ENCODE data around the gene LDLRAD4.

DNA sequence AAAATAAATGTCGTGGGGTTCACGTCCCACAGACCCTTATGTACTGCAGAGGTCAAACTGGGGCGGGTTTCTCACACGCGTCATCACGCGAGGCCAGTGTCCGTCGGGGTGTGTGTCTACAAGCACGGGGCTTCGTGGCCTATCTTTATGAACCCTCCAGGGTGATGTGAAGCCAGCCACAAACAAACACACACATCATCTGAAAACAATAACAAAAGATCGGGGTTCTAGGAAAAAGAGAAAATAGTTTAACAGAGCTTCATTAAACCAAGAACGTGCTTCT, 23.3 kb downstream of the LDLRAD4 start:
- TF ChIP-seq, protein P1, sequence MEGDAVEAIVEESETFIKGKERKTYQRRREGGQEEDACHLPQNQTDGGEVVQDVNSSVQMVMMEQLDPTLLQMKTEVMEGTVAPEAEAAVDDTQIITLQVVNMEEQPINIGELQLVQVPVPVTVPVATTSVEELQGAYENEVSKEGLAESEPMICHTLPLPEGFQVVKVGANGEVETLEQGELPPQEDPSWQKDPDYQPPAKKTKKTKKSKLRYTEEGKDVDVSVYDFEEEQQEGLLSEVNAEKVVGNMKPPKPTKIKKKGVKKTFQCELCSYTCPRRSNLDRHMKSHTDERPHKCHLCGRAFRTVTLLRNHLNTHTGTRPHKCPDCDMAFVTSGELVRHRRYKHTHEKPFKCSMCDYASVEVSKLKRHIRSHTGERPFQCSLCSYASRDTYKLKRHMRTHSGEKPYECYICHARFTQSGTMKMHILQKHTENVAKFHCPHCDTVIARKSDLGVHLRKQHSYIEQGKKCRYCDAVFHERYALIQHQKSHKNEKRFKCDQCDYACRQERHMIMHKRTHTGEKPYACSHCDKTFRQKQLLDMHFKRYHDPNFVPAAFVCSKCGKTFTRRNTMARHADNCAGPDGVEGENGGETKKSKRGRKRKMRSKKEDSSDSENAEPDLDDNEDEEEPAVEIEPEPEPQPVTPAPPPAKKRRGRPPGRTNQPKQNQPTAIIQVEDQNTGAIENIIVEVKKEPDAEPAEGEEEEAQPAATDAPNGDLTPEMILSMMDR (IDR thresholded peaks at IDR 0.05; ENCODE audit: insufficient read depth, low read length): no peak
- TF ChIP-seq, protein P2, sequence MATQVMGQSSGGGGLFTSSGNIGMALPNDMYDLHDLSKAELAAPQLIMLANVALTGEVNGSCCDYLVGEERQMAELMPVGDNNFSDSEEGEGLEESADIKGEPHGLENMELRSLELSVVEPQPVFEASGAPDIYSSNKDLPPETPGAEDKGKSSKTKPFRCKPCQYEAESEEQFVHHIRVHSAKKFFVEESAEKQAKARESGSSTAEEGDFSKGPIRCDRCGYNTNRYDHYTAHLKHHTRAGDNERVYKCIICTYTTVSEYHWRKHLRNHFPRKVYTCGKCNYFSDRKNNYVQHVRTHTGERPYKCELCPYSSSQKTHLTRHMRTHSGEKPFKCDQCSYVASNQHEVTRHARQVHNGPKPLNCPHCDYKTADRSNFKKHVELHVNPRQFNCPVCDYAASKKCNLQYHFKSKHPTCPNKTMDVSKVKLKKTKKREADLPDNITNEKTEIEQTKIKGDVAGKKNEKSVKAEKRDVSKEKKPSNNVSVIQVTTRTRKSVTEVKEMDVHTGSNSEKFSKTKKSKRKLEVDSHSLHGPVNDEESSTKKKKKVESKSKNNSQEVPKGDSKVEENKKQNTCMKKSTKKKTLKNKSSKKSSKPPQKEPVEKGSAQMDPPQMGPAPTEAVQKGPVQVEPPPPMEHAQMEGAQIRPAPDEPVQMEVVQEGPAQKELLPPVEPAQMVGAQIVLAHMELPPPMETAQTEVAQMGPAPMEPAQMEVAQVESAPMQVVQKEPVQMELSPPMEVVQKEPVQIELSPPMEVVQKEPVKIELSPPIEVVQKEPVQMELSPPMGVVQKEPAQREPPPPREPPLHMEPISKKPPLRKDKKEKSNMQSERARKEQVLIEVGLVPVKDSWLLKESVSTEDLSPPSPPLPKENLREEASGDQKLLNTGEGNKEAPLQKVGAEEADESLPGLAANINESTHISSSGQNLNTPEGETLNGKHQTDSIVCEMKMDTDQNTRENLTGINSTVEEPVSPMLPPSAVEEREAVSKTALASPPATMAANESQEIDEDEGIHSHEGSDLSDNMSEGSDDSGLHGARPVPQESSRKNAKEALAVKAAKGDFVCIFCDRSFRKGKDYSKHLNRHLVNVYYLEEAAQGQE (IDR thresholded peaks at IDR 0.05; ENCODE audit: insufficient replicate concordance, low read depth): no peak
- no peak for TF ChIP-seq POLR2AphosphoS5 (IDR thresholded peaks at IDR 0.05; ENCODE audit: low read depth)

All from HL-60 (cell line).